GM18868 (cell line): ENCODE data around the gene USP8.

Experiments used
- ATAC-seq: cut with Tn5 transposase; IDR thresholded peaks from one replicate; pipeline ENCODE4 v1.9.1; 2021; ENCODE audit warnings: mild to moderate bottlenecking, moderate library complexity; ENCODE audit not compliant: unreplicated experiment

Gene USP8

GRCh38 chr15:50531163-50531562 is 107.0 kb downstream of the USP8 start:
- ATAC-seq = no peak

GRCh38 chr15:50531766-50532165 is 107.6 kb downstream of the USP8 start:
- no peak for ATAC-seq

- ATAC-seq = no peak
Observed at GRCh38 chr15:50542887-50543210, 118.6 kb downstream of the USP8 start.

- ATAC-seq = no peak
Observed at GRCh38 chr15:50543556-50543955, 119.4 kb downstream of the USP8 start.

- ATAC-seq = no peak
Observed at GRCh38 chr15:50544368-50544767, 120.2 kb downstream of the USP8 start.

GRCh38 chr15:50546566-50546965 is 122.4 kb downstream of the USP8 start, which contains the start of gene USP50:
TSS of gene USP50 (minus strand) at chr15:50546666. CDS start at chr15:50546525, 141 bp downstream.
- no peak for ATAC-seq

GRCh38 chr15:50549326-50549725 is 125.1 kb downstream of the USP8 start:
- no peak for ATAC-seq

- no peak for ATAC-seq
Observed at GRCh38 chr15:50552238-50552637, 128.0 kb downstream of the USP8 start.

GRCh38 chr15:50556642-50557371 is 132.6 kb downstream of the USP8 start:
- ATAC-seq = no peak

GRCh38 chr15:50558012-50558411 is 133.8 kb downstream of the USP8 start:
- no peak for ATAC-seq

GRCh38 chr15:50562735-50563640 is 138.8 kb downstream of the USP8 start:
- no peak for ATAC-seq

GRCh38 chr15:50563756-50564155 is 139.6 kb downstream of the USP8 start:
- ATAC-seq = no peak
